Mesodermal cell (in vitro differentiated cells): ENCODE results near the gene MARCHF3.

Source experiments
- H3K27ac ChIP-seq: 2 replicates; pipeline ENCODE4 v1.7.0; 2013; ENCODE audit warnings: mild to moderate bottlenecking, low read depth, low read length, moderate library complexity; ENCODE audit not compliant: severe bottlenecking
- H3K36me3 ChIP-seq: 2 replicates; pipeline ENCODE4 v1.7.1; 2013; ENCODE audit warnings: mild to moderate bottlenecking, low read length, moderate library complexity; ENCODE audit not compliant: control insufficient read depth, insufficient read depth
- H3K4me1 ChIP-seq: one replicate; pipeline ENCODE4 v1.7.1; 2013; ENCODE audit warnings: mild to moderate bottlenecking, low read length; ENCODE audit not compliant: insufficient read depth, control insufficient read depth, poor library complexity, severe bottlenecking
- H3K4me3 ChIP-seq: 2 replicates; pipeline ENCODE4 v1.7.0; 2013; ENCODE audit warnings: low read length, control low read depth, mild to moderate bottlenecking; ENCODE audit not compliant: insufficient read depth, poor library complexity, severe bottlenecking; ENCODE audit errors: extremely low read depth
- H3K9me3 ChIP-seq: 2 replicates; pipeline ENCODE4 v1.7.1; 2013; ENCODE audit warnings: mild to moderate bottlenecking, low read length, moderate library complexity; ENCODE audit not compliant: control insufficient read depth
- WGBS, 2 experiments: methylation state at CpG; one replicate each; pipeline ENCODE4 v1.1.5; 2013; ENCODE audit warnings: missing lambda C conversion rate in 2 of 2; ENCODE audit not compliant: insufficient coverage in 2 of 2; 5-methylcytosine and 5-hydroxymethylcytosine counted together

The MARCHF3 gene

DNA sequence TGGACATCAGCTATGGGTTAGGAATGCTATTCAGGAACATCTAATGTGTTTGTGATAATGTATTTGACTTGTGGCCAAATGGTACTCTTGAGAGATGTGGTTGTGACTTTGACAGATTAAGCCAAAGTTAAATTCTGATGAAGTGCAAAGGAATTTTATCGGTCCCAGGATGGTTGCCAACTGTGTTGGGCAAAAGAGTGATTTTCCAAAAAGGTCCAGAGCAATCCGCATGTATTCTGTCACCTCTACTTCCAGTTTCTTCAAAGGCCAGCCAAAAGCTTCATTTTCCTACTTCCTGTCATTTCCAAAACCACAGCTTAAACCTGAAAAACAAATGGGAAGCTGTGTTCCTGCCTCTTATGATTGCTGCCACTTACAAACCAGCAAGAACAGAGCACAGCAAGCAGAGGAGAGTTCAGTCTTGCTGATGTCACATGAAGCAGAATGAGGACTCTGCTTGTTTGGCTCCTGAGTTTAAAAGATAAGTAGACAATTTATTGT is 59.8 kb downstream of the MARCHF3 start:
- H3K27ac ChIP-seq = peak overlapping the region; percentile 0
- H3K4me3 ChIP-seq = no peak overlapping the region
- H3K9me3 ChIP-seq = no peaks in the 10 kb centered on the region
- H3K4me1 ChIP-seq = peaks cover 6% of the 10 kb centered on the region
- 86 to 94% methylated on average over 2 of the region's 2 CpGs for WGBS, 2 experiments
- no peaks in the 10 kb centered on the region for H3K36me3 ChIP-seq

GRCh38 chr5:126969548-126969947 is 60.8 kb downstream of the MARCHF3 start:
- no CpG with 5 or more reads among the region's 2 CpGs for WGBS, 2 experiments
- no peak overlapping the region for H3K4me3 ChIP-seq
- H3K36me3 ChIP-seq = no peaks in the 10 kb centered on the region

GRCh38 chr5:126967808-126968466 is 62.4 kb downstream of the MARCHF3 start:
- WGBS, 2 experiments = no CpG with 5 or more reads among the region's 2 CpGs
- no peak overlapping the region for H3K27ac ChIP-seq
- no peak overlapping the region for H3K4me3 ChIP-seq
- peaks cover 6% of the 10 kb centered on the region for H3K4me1 ChIP-seq
- H3K36me3 ChIP-seq = no peaks in the 10 kb centered on the region
- H3K9me3 ChIP-seq = no peaks in the 10 kb centered on the region

More at GRCh38 chr5:126969548-126969947, 60.8 kb downstream of the MARCHF3 start:
- H3K4me1 ChIP-seq = peaks cover 6% of the 10 kb centered on the region
- no peaks in the 10 kb centered on the region for H3K9me3 ChIP-seq
- H3K27ac ChIP-seq = no peak overlapping the region

DNA sequence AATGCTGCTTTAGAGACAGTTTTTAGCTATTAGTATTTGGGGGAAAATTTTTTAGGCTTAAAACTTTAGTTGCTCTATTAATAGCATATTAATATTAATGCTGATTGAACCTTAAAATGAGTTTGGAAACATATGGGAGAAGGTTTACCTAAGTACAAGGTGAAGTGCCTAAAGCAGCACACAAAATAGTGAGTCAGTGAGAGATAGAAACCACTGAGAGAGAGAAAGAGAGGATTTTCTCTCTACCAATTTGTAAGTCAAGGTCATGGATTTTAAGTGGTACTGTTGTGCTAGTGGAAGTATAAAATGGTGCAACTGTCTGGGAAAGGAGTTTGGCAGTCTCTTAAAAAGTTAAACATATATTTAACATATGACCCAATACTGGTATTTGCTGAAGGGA is 64.9 kb downstream of the MARCHF3 start:
- H3K9me3 ChIP-seq = no peaks in the 10 kb centered on the region
- H3K36me3 ChIP-seq = no peaks in the 10 kb centered on the region
- H3K27ac ChIP-seq = no peak overlapping the region
- H3K4me1 ChIP-seq = peaks cover 3% of the 10 kb centered on the region
- no peak overlapping the region for H3K4me3 ChIP-seq

- Histone ChIP-seq H3K9me3 (no peaks in the 10 kb centered on the region), H3K27ac (no peak overlapping the region), H3K4me1 (peaks cover 3% of the 10 kb centered on the region), H3K36me3 (no peaks in the 10 kb centered on the region), H3K4me3 (no peak overlapping the region)
- 93 to 100% methylated on average over 1 to 2 of the region's 2 CpGs for WGBS, 2 experiments
Observed at GRCh38 chr5:126965061-126965475, 65.3 kb downstream of the MARCHF3 start.

DNA sequence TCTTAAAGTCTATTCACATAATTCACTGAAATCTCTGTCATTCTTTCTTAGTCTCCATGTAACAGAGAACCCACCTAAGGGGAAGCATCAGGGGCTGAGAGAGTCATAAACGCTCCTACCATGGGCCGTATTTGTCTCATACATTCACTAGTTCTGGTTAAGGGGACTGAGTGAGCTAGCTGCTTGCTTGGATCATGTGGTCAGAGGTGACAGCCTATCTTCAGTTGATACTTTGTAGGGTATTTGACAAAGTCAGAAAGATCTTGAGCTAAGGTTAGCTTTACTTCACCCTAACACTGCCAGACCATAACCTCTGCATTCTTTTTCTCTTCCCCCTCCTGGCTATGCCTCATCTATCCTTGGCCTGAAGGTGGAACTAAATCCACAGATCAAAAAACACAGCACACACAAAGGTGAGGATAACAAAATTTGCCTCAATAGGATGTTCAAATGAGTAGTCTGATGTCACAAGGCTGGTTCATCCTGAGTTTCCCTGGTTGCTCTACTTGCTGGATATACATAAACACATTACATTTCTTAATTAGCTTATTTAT is 66.5 kb downstream of the MARCHF3 start:
- WGBS, 2 experiments = 100% methylated on average over 1 to 2 of the region's 2 CpGs
- Histone ChIP-seq H3K9me3 (no peaks in the 10 kb centered on the region), H3K36me3 (no peaks in the 10 kb centered on the region), H3K4me1 (peaks cover 3% of the 10 kb centered on the region), H3K27ac (no peak overlapping the region), H3K4me3 (no peak overlapping the region)

DNA sequence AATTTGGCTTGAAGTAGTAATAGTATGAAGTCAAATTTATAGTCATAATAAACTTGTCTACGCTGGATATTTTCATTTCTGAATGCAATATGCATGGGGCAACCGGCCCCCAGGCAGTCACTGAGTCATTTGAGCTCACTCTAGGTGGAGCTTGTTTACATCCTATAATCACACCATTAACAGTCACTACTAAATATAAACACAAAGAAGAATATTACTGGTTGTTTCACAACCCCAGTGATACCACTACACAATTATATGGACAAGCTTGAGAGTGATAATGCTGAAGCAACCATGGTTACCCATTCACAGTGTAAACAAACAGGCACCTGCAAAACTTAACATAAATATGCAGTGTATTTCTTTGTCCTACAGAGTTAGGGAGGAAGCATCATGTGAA is 68.7 kb downstream of the MARCHF3 start:
- Histone ChIP-seq H3K9me3 (no peaks in the 10 kb centered on the region), H3K4me3 (no peak overlapping the region), H3K36me3 (no peaks in the 10 kb centered on the region), H3K27ac (no peak overlapping the region), H3K4me1 (peaks cover 3% of the 10 kb centered on the region)
- WGBS, 2 experiments = 100% methylated on average over 1 of the region's 2 CpGs; no CpG with 5 or more reads in 1 of the 2 experiments

DNA sequence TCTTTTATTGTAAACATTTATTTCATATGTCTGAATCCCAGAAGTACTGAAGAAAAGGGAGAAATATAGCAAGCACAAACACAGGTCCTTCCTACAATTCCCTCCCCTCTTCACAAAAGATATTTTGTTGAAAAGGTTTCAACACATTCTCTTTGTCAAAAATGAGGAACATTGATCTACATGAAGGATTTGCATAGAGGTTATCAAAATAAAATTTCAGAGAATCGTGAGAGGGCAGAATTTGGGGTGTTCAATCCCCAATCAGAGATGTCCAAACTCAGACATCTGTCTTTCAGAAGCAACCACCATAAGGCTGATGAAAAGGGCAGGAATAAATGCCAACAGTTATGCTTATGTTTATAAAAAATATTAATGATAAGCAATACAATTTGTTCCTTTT is 69.2 kb downstream of the MARCHF3 start:
- H3K4me1 ChIP-seq = peaks cover 3% of the 10 kb centered on the region
- H3K4me3 ChIP-seq = no peak overlapping the region
- WGBS, 2 experiments = 80 to 100% methylated on average over 1 of the region's 1 CpG
- H3K9me3 ChIP-seq = no peaks in the 10 kb centered on the region
- no peaks in the 10 kb centered on the region for H3K36me3 ChIP-seq
- no peak overlapping the region for H3K27ac ChIP-seq

GRCh38 chr5:126959188-126959587 is 71.2 kb downstream of the MARCHF3 start:
- Histone ChIP-seq H3K9me3 (no peaks in the 10 kb centered on the region), H3K4me3 (no peak overlapping the region), H3K36me3 (no peaks in the 10 kb centered on the region), H3K27ac (no peak overlapping the region), H3K4me1 (peaks cover 3% of the 10 kb centered on the region)

DNA sequence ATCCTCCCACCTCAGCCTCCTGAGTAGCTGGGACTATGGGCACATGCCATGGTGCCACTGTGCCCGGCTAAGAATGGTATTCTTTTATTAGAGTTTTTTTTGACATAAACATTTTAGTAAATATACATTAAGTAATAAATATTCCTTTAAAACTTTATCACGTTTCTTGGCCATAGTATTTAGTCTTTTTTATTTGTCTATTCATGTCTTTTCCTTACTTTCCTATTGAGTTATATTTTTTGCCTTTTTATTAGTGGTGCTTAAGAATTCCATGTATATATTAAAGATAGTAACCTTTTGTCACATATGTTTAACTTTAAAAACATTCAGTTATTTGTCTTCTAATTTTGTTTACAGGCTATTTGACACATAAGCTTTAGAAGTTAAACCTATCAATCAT is 73.4 kb downstream of the MARCHF3 start:
- no CpG with 5 or more reads among the region's 2 CpGs for WGBS, 2 experiments
- Histone ChIP-seq H3K27ac (no peak overlapping the region), H3K4me1 (peaks cover 3% of the 10 kb centered on the region), H3K4me3 (no peak overlapping the region), H3K9me3 (no peaks in the 10 kb centered on the region), H3K36me3 (no peaks in the 10 kb centered on the region)

DNA sequence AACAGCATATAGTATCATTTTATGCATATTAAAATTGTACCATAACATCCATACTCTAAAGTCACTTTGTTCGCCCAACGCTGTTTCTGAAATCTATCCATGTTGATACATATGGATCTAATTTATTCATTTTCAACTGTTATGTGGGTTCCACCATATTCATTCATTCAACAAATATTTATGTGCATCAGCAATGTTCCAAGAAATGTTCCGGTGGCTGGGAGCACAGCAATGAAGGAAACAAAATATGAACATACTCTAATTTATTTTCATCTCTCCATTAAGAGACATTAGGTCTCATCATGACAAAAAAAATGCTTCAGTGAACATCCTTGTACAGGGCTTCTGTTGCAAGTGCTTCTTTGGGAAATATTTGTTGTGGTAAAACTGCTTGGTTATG is 75.4 kb downstream of the MARCHF3 start:
- Histone ChIP-seq H3K9me3 (no peaks in the 10 kb centered on the region), H3K36me3 (no peaks in the 10 kb centered on the region), H3K27ac (no peak overlapping the region), H3K4me1 (no peaks in the 10 kb centered on the region), H3K4me3 (no peak overlapping the region)
- WGBS, 2 experiments = 83 to 100% methylated on average over 1 of the region's 3 CpGs
